HepG2 (cell line): Measurements from ENCODE around the gene EVI5. TPM values are rescaled to one million over a fixed set of nuclear protein-coding genes. Genes with fewer than 3 reads are reported as not detected.

Source experiments
- BRD4 ChIP-seq: sonication (generic); formaldehyde crosslinking; IDR thresholded peaks from 2 replicates; pipeline ENCODE4 v1.4.0; 2020; ENCODE audit warnings: missing genetic modification reagents
- NFAT5 ChIP-seq: sonication (generic); formaldehyde crosslinking; IDR thresholded peaks from 2 replicates; pipeline ENCODE4 v1.4.0; 2020; ENCODE audit warnings: missing genetic modification reagents
- SP140L ChIP-seq: sonication (generic); formaldehyde crosslinking; IDR thresholded peaks from 2 replicates; pipeline ENCODE4 v1.4.0; 2020; ENCODE audit warnings: missing genetic modification reagents, borderline replicate concordance
- ZNF432 ChIP-seq: sonication (generic); formaldehyde crosslinking; IDR thresholded peaks from 2 replicates; pipeline ENCODE4 v1.5.0; 2020; ENCODE audit warnings: missing genetic modification reagents, mild to moderate bottlenecking, borderline replicate concordance
- ZNF460 ChIP-seq: sonication (generic); formaldehyde crosslinking; IDR thresholded peaks from 2 replicates; pipeline ENCODE4 v1.5.1; 2020; ENCODE audit warnings: missing genetic modification reagents, mild to moderate bottlenecking, borderline replicate concordance
- ZNF850 ChIP-seq: sonication (generic); formaldehyde crosslinking; conservative IDR thresholded peaks from 2 replicates; pipeline ENCODE4 v1.9.0; 2021; ENCODE audit warnings: mild to moderate bottlenecking, missing genetic modification reagents
- polyA plus RNA-seq, 8 experiments: library from polyadenylated mRNA; depleted of rRNA in 3 of 8; stranded (reverse) in 7 of 8; unstranded in 1 of 8; fragments of >200 nt; fragmentation: Illumina TruSeq in 4 of 8; extraction: Trizol in 4 of 8; gene quantifications; 2 replicates each; pipeline versions ENCODE4 v1.2.1 to v1.2.3, GENCODE V29; 2011 to 2016; ENCODE audit warnings: low read depth in 4 of 8, missing spikeins in 1 of 8, mixed read lengths in 1 of 8; ENCODE audit not compliant: insufficient read depth in 1 of 8
- total RNA-seq, 5 experiments: library from RNA; depleted of rRNA; stranded (reverse); fragments of >200 nt; fragmentation: Illumina TruSeq; extraction: Trizol; gene quantifications; 2 replicates each; pipeline ENCODE4 v1.2.3, GENCODE V29; 2016; ENCODE audit warnings: low read depth in 1 of 5

The EVI5 gene
- total and polyA plus RNA-seq, 2 of the 13 experiments (the other 11 are each of a cell fraction or from before 2014, with no cell fraction given): 4.0 to 12.6 TPM

- TF ChIP-seq NFAT5 (peak; percentile 59; the same call in 1 of the 2 replicates), SP140L (CRISPR knock-in tag) (no peak), ZNF460 (no peak), ZNF850 (no peak), BRD4 (0 out of 2 replicates have a peak, but pooled peaks have one; percentile 47), ZNF432 (CRISPR knock-in tag) (no peak)
- TF ChIP-seq, all 625 proteins: peak for 156
These were observed 299.3 kb downstream of the EVI5 start (continued) for GRCh38 chr1:92485381-92486250.
